Endodermal cell (in vitro differentiated cells): Measurements from ENCODE around the gene KAZN. TPM values are rescaled to one million over a fixed set of nuclear protein-coding genes. Genes with fewer than 3 reads are reported as not detected.

Source experiments
- DNase-seq: peaks from one replicate; pipeline ENCODE4 v3.0.0-alpha.2; 2017
- H3K27ac ChIP-seq: 2 replicates; pipeline ENCODE4 v1.5.1; 2013; ENCODE audit warnings: mild to moderate bottlenecking, low read depth, low read length, moderate library complexity
- H3K27me3 ChIP-seq: 2 replicates; pipeline ENCODE4 v1.6.1; 2013; ENCODE audit warnings: mild to moderate bottlenecking, low read length, moderate library complexity; ENCODE audit not compliant: insufficient read depth, control insufficient read depth, poor library complexity, severe bottlenecking
- H3K36me3 ChIP-seq: 2 replicates; pipeline ENCODE4 v1.7.0; 2013; ENCODE audit warnings: mild to moderate bottlenecking, low read length, moderate library complexity; ENCODE audit not compliant: control insufficient read depth, insufficient read depth
- H3K4me1 ChIP-seq: one replicate; pipeline ENCODE4 v1.7.0; 2013; ENCODE audit warnings: low read length; ENCODE audit not compliant: control insufficient read depth, insufficient read depth
- H3K4me3 ChIP-seq: 2 replicates; pipeline ENCODE4 v1.5.1; 2013; ENCODE audit warnings: mild to moderate bottlenecking, low read length, moderate library complexity
- H3K9ac ChIP-seq: 2 replicates; pipeline ENCODE4 v1.6.1; 2013; ENCODE audit warnings: mild to moderate bottlenecking, low read length, moderate library complexity; ENCODE audit not compliant: poor library complexity, severe bottlenecking; ENCODE audit errors: extremely low read depth
- H3K9me3 ChIP-seq: 2 replicates; pipeline ENCODE4 v1.6.1; 2013; ENCODE audit warnings: mild to moderate bottlenecking, low read length, moderate library complexity; ENCODE audit not compliant: control insufficient read depth
- H3K27ac Mint-ChIP-seq: 2 replicates; pipeline ENCODE4 v1.8.0; 2020; ENCODE audit warnings: mixed read lengths
- H3K27me3 Mint-ChIP-seq: 2 replicates; pipeline ENCODE4 v1.8.0; 2021; ENCODE audit warnings: mild to moderate bottlenecking, mixed read lengths; ENCODE audit not compliant: insufficient read depth
- H3K36me3 Mint-ChIP-seq: 2 replicates; pipeline ENCODE4 v1.8.0; 2020; ENCODE audit warnings: low read depth, mixed read lengths
- H3K4me1 Mint-ChIP-seq: 2 replicates; pipeline ENCODE4 v1.8.0; 2020; ENCODE audit warnings: mixed read lengths
- H3K4me3 Mint-ChIP-seq: 2 replicates; pipeline ENCODE4 v1.8.0; 2020; ENCODE audit warnings: mild to moderate bottlenecking, moderate library complexity, mixed read lengths
- H3K9me3 Mint-ChIP-seq: 2 replicates; pipeline ENCODE4 v1.8.0; 2020; ENCODE audit warnings: mild to moderate bottlenecking, mixed read lengths
- CTCF ChIP-seq: fragments of 200-600 bp; sonication (generic); conservative IDR thresholded peaks from 2 replicates; pipeline ENCODE4 v1.5.0; 2021; ENCODE audit warnings: antibody characterized with exemption, mild to moderate bottlenecking
- WGBS, 2 experiments: methylation state at CpG; one replicate each; pipeline versions ENCODE4 v1.1.5 to v1.1.7; 2013; ENCODE audit warnings: missing lambda C conversion rate in 2 of 2, mixed read lengths in 1 of 2; ENCODE audit not compliant: insufficient coverage in 1 of 2, insufficient read length in 1 of 2; 5-methylcytosine and 5-hydroxymethylcytosine counted together
- total RNA-seq, 2 donors: library from RNA; stranded (reverse); fragmentation: NEBNext Ultra II Directional in 1 of 2; extraction: Animal tissue kit (Norgen Biotek cat#: 25700) in 1 of 2; gene quantifications; 2 replicates in 1 of 2; 3 replicates in 1 of 2; pipeline ENCODE4 v1.2.1, GENCODE V29; 2021

Gene KAZN
- total RNA-seq, 2 donors from 2014 or later, result 12.4 to 13.9 TPM

GRCh38 chr1:15129944-15130343 is 531.5 kb downstream of the KAZN start:
- peaks cover 13% of the 10 kb centered on the region for H3K9me3 ChIP-seq
- H3K4me3 ChIP-seq, result no peak overlapping the region
- peaks cover 17% of the 10 kb centered on the region for H3K9me3 Mint-ChIP-seq
- H3K4me3 Mint-ChIP-seq, result no peak overlapping the region
- DNase-seq, result no peak
- H3K36me3 Mint-ChIP-seq, result no peaks in the 10 kb centered on the region
- no peaks in the 10 kb centered on the region for H3K4me1 ChIP-seq
- H3K4me1 Mint-ChIP-seq, result peaks cover 5% of the 10 kb centered on the region
- no peak overlapping the region for H3K9ac ChIP-seq
- no peaks in the 10 kb centered on the region for H3K27me3 ChIP-seq
- no peaks in the 10 kb centered on the region for H3K36me3 ChIP-seq
- H3K27ac ChIP-seq, result no peak overlapping the region
- WGBS, 2 experiments, result 87 to 89% methylated on average over 4 of the region's 4 CpGs
- no peak overlapping the region for H3K27ac Mint-ChIP-seq
- no peak for TF ChIP-seq CTCF
- peaks cover 18% of the 10 kb centered on the region for H3K27me3 Mint-ChIP-seq

GRCh38 chr1:15130607-15131006 is 532.1 kb downstream of the KAZN start:
- Histone ChIP-seq H3K36me3 (no peaks in the 10 kb centered on the region), H3K9ac (no peak overlapping the region), H3K4me1 (no peaks in the 10 kb centered on the region), H3K9me3 (peaks cover 13% of the 10 kb centered on the region), H3K4me3 (no peak overlapping the region), H3K27me3 (no peaks in the 10 kb centered on the region), H3K27ac (no peak overlapping the region)
- no peak for DNase-seq
- H3K4me3 Mint-ChIP-seq, result no peak overlapping the region
- H3K27me3 Mint-ChIP-seq, result peaks cover 18% of the 10 kb centered on the region
- no peaks in the 10 kb centered on the region for H3K36me3 Mint-ChIP-seq
- WGBS, 2 experiments, result 89 to 91% methylated on average over 1 to 3 of the region's 3 CpGs
- H3K4me1 Mint-ChIP-seq, result peaks cover 10% of the 10 kb centered on the region
- H3K27ac Mint-ChIP-seq, result no peak overlapping the region
- H3K9me3 Mint-ChIP-seq, result peaks cover 17% of the 10 kb centered on the region
- TF ChIP-seq CTCF, result no peak

GRCh38 chr1:15132965-15133364 is 534.5 kb downstream of the KAZN start:
- peaks cover 13% of the 10 kb centered on the region for H3K9me3 ChIP-seq
- TF ChIP-seq CTCF, result no peak
- no peaks in the 10 kb centered on the region for H3K4me1 ChIP-seq
- no peak for DNase-seq
- Mint-ChIP-seq H3K4me3 (no peak overlapping the region), H3K9me3 (peaks cover 17% of the 10 kb centered on the region), H3K27me3 (peaks cover 30% of the 10 kb centered on the region), H3K36me3 (no peaks in the 10 kb centered on the region), H3K27ac (no peak overlapping the region), H3K4me1 (peaks cover 12% of the 10 kb centered on the region)
- no peak overlapping the region for H3K9ac ChIP-seq
- H3K4me3 ChIP-seq, result no peak overlapping the region
- WGBS, 2 experiments, result 85% methylated on average over 2 of the region's 2 CpGs
- no peaks in the 10 kb centered on the region for H3K27me3 ChIP-seq
- no peak overlapping the region for H3K27ac ChIP-seq
- H3K36me3 ChIP-seq, result no peaks in the 10 kb centered on the region
